H1 (cell line): ENCODE measurements around the gene SPEF1. TPM values are rescaled to one million over a fixed set of nuclear protein-coding genes. Genes with fewer than 3 reads are reported as not detected.

Experiments used
- CTCF ChIA-PET: fragments of 300-600 bp; sonication (Branson Sonifier 250); formaldehyde crosslinking; loops from one replicate; lab custom pipeline; 2021; ENCODE audit not compliant: partially characterized antibody; lab: Charles Lee
- POLR2A ChIA-PET: fragments of 300-600 bp; sonication (Branson Sonifier 250); formaldehyde crosslinking; loops from one replicate; lab custom pipeline; 2021; ENCODE audit warnings: inconsistent platforms; ENCODE audit not compliant: partially characterized antibody; lab: Charles Lee
- DNase-seq, 2 experiments: peaks; one replicate each; pipeline versions ENCODE4 v3.0.0 to v3.0.0-alpha.2; 2010 to 2022; ENCODE audit warnings: low spot score in 2 of 2, low read depth in 1 of 2, mixed read lengths in 1 of 2
- FAIRE-seq: peaks from 2 replicates; lab custom pipeline; 2011; peaks lifted over from hg19 to GRCh38; lab: Jason Lieb, UNC
- H2AFZ ChIP-seq: 2 replicates; pipeline ENCODE4 v1.8.1; 2012; ENCODE audit warnings: low read length, inconsistent platforms
- H2AK5ac ChIP-seq: 2 replicates; pipeline ENCODE4 v1.6.1; 2013; ENCODE audit warnings: low read depth, low read length
- H2BK120ac ChIP-seq: replicated peaks from 2 replicates; pipeline ENCODE3; 2013; ENCODE audit warnings: low read depth, low read length, inconsistent platforms
- H2BK12ac ChIP-seq: 2 replicates; pipeline ENCODE4 v1.6.1; 2013; ENCODE audit warnings: low read depth, low read length
- H2BK15ac ChIP-seq: 2 replicates; pipeline ENCODE4 v1.6.1; 2013; ENCODE audit warnings: low read length
- H2BK20ac ChIP-seq: 2 replicates; pipeline ENCODE4 v1.6.1; 2013; ENCODE audit warnings: low read length
- H2BK5ac ChIP-seq: 2 replicates; pipeline ENCODE4 v1.6.1; 2013; ENCODE audit warnings: low read depth, low read length
- H3K14ac ChIP-seq: 2 replicates; pipeline ENCODE4 v1.6.1; 2013; ENCODE audit warnings: inconsistent platforms; ENCODE audit not compliant: insufficient read length
- H3K18ac ChIP-seq: 2 replicates; pipeline ENCODE4 v1.6.1; 2013; ENCODE audit warnings: low read length; ENCODE audit errors: extremely low read depth
- H3K23ac ChIP-seq: 2 replicates; pipeline ENCODE4 v1.6.1; 2013; ENCODE audit warnings: inconsistent platforms; ENCODE audit not compliant: insufficient read length
- H3K23me2 ChIP-seq: 2 replicates; pipeline ENCODE4 v1.6.1; 2013; ENCODE audit warnings: low read depth, low read length
- H3K27ac ChIP-seq: 2 replicates; pipeline ENCODE4 v1.6.1; 2011; ENCODE audit warnings: low read depth, low read length, inconsistent platforms
- H3K27me3 ChIP-seq, 4 experiments: replicated peaks in 1 of 4; 1 replicate in 1 of 4; 2 replicates in 3 of 4; pipeline versions ENCODE4 v1.6.1 to v1.8.1; 2011 to 2013; ENCODE audit warnings: low read length in 3 of 4, mild to moderate bottlenecking in 3 of 4, inconsistent platforms in 2 of 4, mixed read lengths in 2 of 4, moderate library complexity in 1 of 4; ENCODE audit not compliant: control insufficient read depth in 3 of 4, insufficient read depth in 3 of 4; ENCODE audit errors: extremely low read depth in 1 of 4
- H3K36me3 ChIP-seq, 4 experiments: 2 replicates each; pipeline versions ENCODE4 v1.6.1 to v1.8.1; 2011 to 2013; ENCODE audit warnings: mild to moderate bottlenecking in 4 of 4, low read length in 3 of 4, moderate library complexity in 2 of 4, control low read depth in 1 of 4, inconsistent platforms in 1 of 4; ENCODE audit not compliant: insufficient read depth in 4 of 4, control insufficient read depth in 2 of 4
- H3K4ac ChIP-seq: replicated peaks from 2 replicates; pipeline ENCODE3; 2013; ENCODE audit warnings: low read length, low read depth, mixed read lengths, inconsistent platforms; ENCODE audit not compliant: insufficient read length
- H3K4me1 ChIP-seq, 4 experiments: replicated peaks in 1 of 4; 1 replicate in 1 of 4; 2 replicates in 3 of 4; pipeline versions ENCODE4 v1.6.1 to v1.8.1; 2011 to 2013; ENCODE audit warnings: low read length in 3 of 4, inconsistent platforms in 2 of 4, mixed read lengths in 1 of 4; ENCODE audit not compliant: insufficient read depth in 4 of 4, control insufficient read depth in 3 of 4
- H3K4me2 ChIP-seq, 2 experiments: 2 replicates each; pipeline versions ENCODE4 v1.6.1 to v1.8.1; 2011 to 2013; ENCODE audit warnings: low read depth in 2 of 2, low read length in 2 of 2, control low read depth in 1 of 2, inconsistent platforms in 1 of 2, mild to moderate bottlenecking in 1 of 2; ENCODE audit not compliant: insufficient read depth in 1 of 2
- H3K4me3 ChIP-seq, 4 experiments: fragments of 200-600, 300-600 bp in 1 of 4; sonication (generic), shearing (Covaris generic), sonication (Bioruptor Twin) in 1 of 4; 2 replicates each; pipeline versions ENCODE4 v1.5.1 to v1.8.1; 2011 to 2016; ENCODE audit warnings: low read length in 4 of 4, low read depth in 3 of 4, control low read depth in 2 of 4, inconsistent platforms in 2 of 4, mild to moderate bottlenecking in 2 of 4, mixed read lengths in 1 of 4, moderate library complexity in 1 of 4; ENCODE audit not compliant: insufficient read depth in 2 of 4; ENCODE audit errors: extremely low read depth in 1 of 4
- H3K56ac ChIP-seq: replicated peaks from 2 replicates; pipeline ENCODE3; 2013; ENCODE audit warnings: low read depth, mild to moderate bottlenecking, mixed read lengths, low read length, inconsistent platforms; ENCODE audit not compliant: insufficient read length
- H3K79me1 ChIP-seq: 2 replicates; pipeline ENCODE4 v1.6.1; 2013; ENCODE audit warnings: low read depth, low read length, control low read depth
- H3K79me2 ChIP-seq, 2 experiments: 2 replicates each; pipeline versions ENCODE4 v1.6.1 to v1.8.1; 2012 to 2013; ENCODE audit warnings: low read length in 2 of 2, mild to moderate bottlenecking in 2 of 2, inconsistent platforms in 1 of 2; ENCODE audit not compliant: insufficient read depth in 2 of 2, control insufficient read depth in 1 of 2
- H3K9ac ChIP-seq, 4 experiments: replicated peaks in 1 of 4; 1 replicate in 1 of 4; 2 replicates in 3 of 4; pipeline versions ENCODE4 v1.6.1 to v1.8.1; 2011 to 2013; ENCODE audit warnings: low read depth in 3 of 4, low read length in 3 of 4, control low read depth in 2 of 4, mild to moderate bottlenecking in 2 of 4, moderate library complexity in 2 of 4, inconsistent platforms in 1 of 4; ENCODE audit errors: extremely low read depth in 1 of 4
- H3K9me3 ChIP-seq, 2 experiments: 2 replicates each; pipeline versions ENCODE4 v1.6.1 to v1.8.1; 2012 to 2013; ENCODE audit warnings: mild to moderate bottlenecking in 2 of 2, moderate library complexity in 2 of 2, control low read depth in 1 of 2, inconsistent platforms in 1 of 2, low read depth in 1 of 2, low read length in 1 of 2, mixed read lengths in 1 of 2; ENCODE audit not compliant: insufficient read depth in 2 of 2
- H4K20me1 ChIP-seq, 2 experiments: replicated peaks in 1 of 2; 2 replicates each; pipeline versions ENCODE3 to v1.8.1; 2011 to 2013; ENCODE audit warnings: inconsistent platforms in 2 of 2, low read length in 2 of 2, mild to moderate bottlenecking in 1 of 2; ENCODE audit not compliant: insufficient read depth in 2 of 2, control insufficient read depth in 1 of 2
- H4K5ac ChIP-seq: 2 replicates; pipeline ENCODE4 v1.6.1; 2013; ENCODE audit warnings: low read length, low read depth, mixed read lengths, inconsistent platforms; ENCODE audit not compliant: insufficient read length
- H4K8ac ChIP-seq: 2 replicates; pipeline ENCODE4 v1.8.0; 2013; ENCODE audit warnings: mild to moderate bottlenecking, moderate library complexity, low read length, inconsistent platforms; ENCODE audit not compliant: insufficient read depth; ENCODE audit errors: extremely low read depth
- H4K91ac ChIP-seq: replicated peaks from 2 replicates; pipeline ENCODE3; 2013; ENCODE audit warnings: low read length, mixed read lengths, inconsistent platforms; ENCODE audit not compliant: insufficient read length
- BRCA1 ChIP-seq: IDR thresholded peaks from 2 replicates; pipeline ENCODE4 v1.6.1; 2012; ENCODE audit warnings: low read depth, low read length, improper control_type of control experiment
- CHD2 ChIP-seq: IDR thresholded peaks from 2 replicates; pipeline ENCODE4 v1.6.1; 2012; ENCODE audit warnings: low read length, improper control_type of control experiment
- HDAC2 ChIP-seq, 2 experiments: fragments of 300-600 bp in 1 of 2; sonication (generic) in 1 of 2; IDR thresholded peaks; 2 replicates each; pipeline ENCODE4 v1.6.1; 2011 to 2012; ENCODE audit warnings: low read depth in 2 of 2, low read length in 2 of 2, mild to moderate bottlenecking in 2 of 2, moderate library complexity in 2 of 2, borderline replicate concordance in 1 of 2, inconsistent platforms in 1 of 2
- HDAC6 ChIP-seq: IDR thresholded peaks from one replicate; pipeline ENCODE4 v1.7.1; 2012; ENCODE audit warnings: low read depth, mild to moderate bottlenecking, inconsistent platforms, low read length, moderate library complexity
- KDM4A ChIP-seq: IDR thresholded peaks from one replicate; pipeline ENCODE4 v1.7.1; 2012; ENCODE audit warnings: low read depth, mild to moderate bottlenecking, moderate library complexity, low read length, inconsistent platforms; ENCODE audit not compliant: severe bottlenecking
- NANOG ChIP-seq: IDR thresholded peaks from 2 replicates; pipeline ENCODE4 v1.6.1; 2011; ENCODE audit warnings: low read length, low read depth, mild to moderate bottlenecking, inconsistent platforms; ENCODE audit not compliant: insufficient read depth, poor library complexity, severe bottlenecking
- PHF8 ChIP-seq: fragments of 200-600 bp; sonication (generic); conservative IDR thresholded peaks from 2 replicates; pipeline ENCODE4 v1.7.1; 2012; ENCODE audit warnings: low read depth, mild to moderate bottlenecking, inconsistent platforms, low read length, moderate library complexity
- SIN3A ChIP-seq, 2 experiments: IDR thresholded peaks in 1 of 2; conservative IDR thresholded peaks in 1 of 2; 2 replicates each; pipeline ENCODE4 v1.6.1; 2011 to 2012; ENCODE audit warnings: low read length in 2 of 2, improper control_type of control experiment in 1 of 2, low read depth in 1 of 2, mild to moderate bottlenecking in 1 of 2
- WGBS, 2 experiments: shearing (Covaris generic) in 1 of 2; methylation state at CpG; one replicate each; pipeline versions ENCODE4 v1.1.6 to v1.1.7; 2013 to 2015; ENCODE audit warnings: low lambda C conversion rate in 2 of 2, mixed read lengths in 2 of 2, inconsistent platforms in 1 of 2, low coverage in 1 of 2, missing lambda C conversion rate in 1 of 2; ENCODE audit not compliant: insufficient replicate concordance in 2 of 2, insufficient coverage in 1 of 2, insufficient read length in 1 of 2; ENCODE audit errors: extremely low coverage in 1 of 2, missing lambda C conversion rate in 1 of 2; 5-methylcytosine and 5-hydroxymethylcytosine counted together
- polyA plus RNA-seq, 7 experiments: library from polyadenylated mRNA; depleted of rRNA in 3 of 7; stranded (reverse) in 5 of 7; unstranded in 2 of 7; fragments of >200 nt in 5 of 7; fragments of 200-250 nt in 2 of 7; gene quantifications; 1 replicate in 5 of 7; 2 replicates in 1 of 7; 4 replicates in 1 of 7; pipeline versions ENCODE4 v1.2.1 to v1.2.3, GENCODE V29; 2011 to 2013; ENCODE audit warnings: missing spikeins in 2 of 7, mixed read lengths in 2 of 7
- total RNA-seq: library from RNA; stranded (reverse); fragmentation: NEBNext Ultra II Directional; extraction: Animal tissue kit (Norgen Biotek cat#: 25700); gene quantifications from 2 replicates; pipeline ENCODE4 v1.2.1, GENCODE V29; 2021
- TF ChIP-seq, protein P1 (sequence below): IDR thresholded peaks from 2 replicates; pipeline ENCODE4 v1.6.1; 2012; ENCODE audit warnings: inconsistent platforms
- TF ChIP-seq, protein P2 (sequence below): IDR thresholded peaks from 2 replicates; pipeline ENCODE4 v1.6.1; 2012; ENCODE audit warnings: inconsistent platforms

Gene SPEF1
- total and polyA plus RNA-seq, 2 of the 8 experiments (the other 6 are each of a cell fraction or from before 2014, with no cell fraction given), result 0.51 to 0.71 TPM

DNA sequence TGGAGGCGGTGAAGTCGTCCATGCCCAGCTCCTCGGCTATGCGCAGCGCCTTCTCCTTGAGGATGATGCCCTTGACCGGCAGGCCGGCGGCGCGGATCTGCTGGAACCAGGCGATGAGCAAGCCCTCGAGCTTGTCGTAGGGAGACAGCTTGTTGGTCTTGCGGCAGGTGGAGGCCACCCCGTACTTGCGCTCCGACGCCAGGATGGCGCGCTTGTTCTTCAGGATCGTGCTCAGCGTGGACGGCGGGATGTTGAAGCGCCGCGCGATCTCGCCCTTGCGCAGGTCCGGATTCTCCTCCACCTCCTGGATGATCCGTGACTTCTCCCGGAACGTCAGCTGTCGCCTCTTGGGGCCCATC lies 4.9 kb upstream of the SPEF1 start:
- peaks cover 3% of the 10 kb centered on the region; the same call in 1 of the 2 replicates for H3K23me2 ChIP-seq
- H3K4me1 ChIP-seq, result peaks cover 0 to 16% (median 6%) of the 10 kb centered on the region in 4 experiments; a peak in 6 of 7 replicates
- H3K9ac ChIP-seq, result peak overlapping the region; percentile 13 to 87 (median 52)
- H3K14ac ChIP-seq, result no peak overlapping the region
- no peak overlapping the region for H2BK120ac ChIP-seq
- H2BK12ac ChIP-seq, result no peak overlapping the region
- H3K79me1 ChIP-seq, result peaks cover 11% of the 10 kb centered on the region
- H3K4me2 ChIP-seq, result peak overlapping the region; percentile 75 to 98
- 0 out of 2 replicates have a peak overlapping the region, but pooled peaks have one; percentile 25 for H2BK15ac ChIP-seq
- H4K8ac ChIP-seq, result peak overlapping the region; percentile 54
- ChIA-PET CTCF (interaction anchor here (0.9 to 9.5 kb wide), 15 partner anchors 8 to 286 kb away, joined by 3 to 128 read pairs (median 4); partner anchors contain the start of genes ADISSP and AP5S1), POLR2A (interaction anchor here (0.5 to 3.9 kb wide), 9 partner anchors 9 to 109 kb away, joined by 3 to 20 read pairs (median 4); partner anchors contain the start of genes ADISSP and AP5S1)
- H3K79me2 ChIP-seq, result peaks cover 0 to 10% of the 10 kb centered on the region in 2 experiments; a peak in 1 of 4 replicates
- no peak overlapping the region for H3K23ac ChIP-seq
- no peak overlapping the region for H2BK20ac ChIP-seq
- no peak overlapping the region for H3K27ac ChIP-seq
- peak overlapping the region; percentile 90; the same call in 1 of the 2 replicates for H3K18ac ChIP-seq
- no peaks in the 10 kb centered on the region for H3K9me3 ChIP-seq
- H4K5ac ChIP-seq, result no peak overlapping the region
- FAIRE-seq (no peak), DNase-seq (peak in 1 of 2 experiments; percentile 70)
- H3K4me3 ChIP-seq, result peak overlapping the region; percentile 42 to 69 (median 60)
- H3K4ac ChIP-seq, result no peak overlapping the region
- 3% methylated on average over 31 of the region's 35 CpGs; no CpG with 5 or more reads in 1 of the 2 experiments for WGBS, 2 experiments
- no peak overlapping the region for H2AK5ac ChIP-seq
- H2AFZ ChIP-seq, result 0 out of 2 replicates have a peak overlapping the region, but pooled peaks have one; percentile 41
- H3K36me3 ChIP-seq, result peaks cover 0 to 5% (median 0%) of the 10 kb centered on the region in 4 experiments; a peak in 2 of 8 replicates
- peaks cover 0 to 3% (median 0%) of the 10 kb centered on the region in 4 experiments; a peak in 3 of 7 replicates for H3K27me3 ChIP-seq
- H3K56ac ChIP-seq, result no peak overlapping the region
- no peak overlapping the region for H2BK5ac ChIP-seq
- H4K20me1 ChIP-seq, result peaks cover 7 to 11% of the 10 kb centered on the region in 2 experiments
- H4K91ac ChIP-seq, result no peak overlapping the region
- TF ChIP-seq NANOG, result no peak
- TF ChIP-seq SIN3A (conservative IDR thresholded peaks at IDR 0.05 in 1 of 2, IDR thresholded peaks at IDR 0.05 in 1 of 2; ENCODE audit: low read depth in 1 of 2, low read length in 2 of 2), result peak in 1 of 2 experiments; percentile 7; a peak in 1 of 4 replicates
- peak; percentile 77 for TF ChIP-seq KDM4A
- TF ChIP-seq PHF8, result 0 out of 2 replicates have a peak, but pooled peaks have one; percentile 46
- TF ChIP-seq, protein P1, sequence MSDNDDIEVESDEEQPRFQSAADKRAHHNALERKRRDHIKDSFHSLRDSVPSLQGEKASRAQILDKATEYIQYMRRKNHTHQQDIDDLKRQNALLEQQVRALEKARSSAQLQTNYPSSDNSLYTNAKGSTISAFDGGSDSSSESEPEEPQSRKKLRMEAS, result peak; percentile 90
- TF ChIP-seq, protein P2, sequence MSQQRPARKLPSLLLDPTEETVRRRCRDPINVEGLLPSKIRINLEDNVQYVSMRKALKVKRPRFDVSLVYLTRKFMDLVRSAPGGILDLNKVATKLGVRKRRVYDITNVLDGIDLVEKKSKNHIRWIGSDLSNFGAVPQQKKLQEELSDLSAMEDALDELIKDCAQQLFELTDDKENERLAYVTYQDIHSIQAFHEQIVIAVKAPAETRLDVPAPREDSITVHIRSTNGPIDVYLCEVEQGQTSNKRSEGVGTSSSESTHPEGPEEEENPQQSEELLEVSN, result peak; percentile 81
- 0 out of 2 replicates have a peak, but pooled peaks have one; percentile 32 for TF ChIP-seq CHD2
- 0 out of 4 replicates have a peak, but pooled peaks of 1 of the 2 experiments have one; percentile 33 for TF ChIP-seq HDAC2 (IDR thresholded peaks at IDR 0.05; ENCODE audit: borderline replicate concordance in 1 of 2, low read depth in 2 of 2, low read length in 2 of 2)
- peak; percentile 24; the same call in 1 of the 2 replicates for TF ChIP-seq BRCA1
- TF ChIP-seq HDAC6, result no peak
